ENCODE results near the gene MED8. TPM values are rescaled to one million over a fixed set of nuclear protein-coding genes. Genes with fewer than 3 reads are reported as not detected.

MED8 gene
- total and polyA plus RNA-seq, 9 of the 15 experiments (the other 6 are each of a cell fraction or from before 2014, with no cell fraction given) = 23.0 to 120 (median 56.4) TPM

- TF ChIP-seq NR0B1 (IDR thresholded peaks at IDR 0.05; ENCODE audit: partially characterized antibody) (no peak), MAZ (CRISPR knock-in tag; conservative IDR thresholded peaks at IDR 0.05 in 1 of 2, IDR thresholded peaks at IDR 0.05 in 1 of 2) (no peak), THAP12 (CRISPR knock-in tag; IDR thresholded peaks at IDR 0.05) (no peak), DEAF1 (CRISPR knock-in tag; IDR thresholded peaks at IDR 0.05) (no peak), RBM15 (IDR thresholded peaks at IDR 0.05; ENCODE audit: insufficient read depth, low read length) (no peak), PTRF (tag; IDR thresholded peaks at IDR 0.05) (no peak), RBM39 (optimal IDR thresholded peaks at IDR 0.05; ENCODE audit: low read depth, low read length) (no peak), KDM1A (IDR thresholded peaks at IDR 0.05) (no peak), IRF1 (CRISPR knock-in tag; IDR thresholded peaks at IDR 0.05; ENCODE audit: borderline replicate concordance) (no peak), TAF9B (IDR thresholded peaks at IDR 0.05; ENCODE audit: partially characterized antibody) (no peak), AFF4 (CRISPR knock-in tag; IDR thresholded peaks at IDR 0.05) (no peak), ZC3H8 (IDR thresholded peaks at IDR 0.05) (no peak), POLR2AphosphoS5 (IDR thresholded peaks at IDR 0.05; ENCODE audit: control insufficient read depth, insufficient read depth, low read depth, low read length) (peak; percentile 22; the same call in 1 of the 2 replicates), SMARCA5 (IDR thresholded peaks at IDR 0.05) (no peak), ZNF583 (CRISPR knock-in tag; IDR thresholded peaks at IDR 0.05) (no peak), FIP1L1 (IDR thresholded peaks at IDR 0.05; ENCODE audit: low read depth, low read length, poor library complexity, severe bottlenecking) (no peak), SREBF1 (IDR thresholded peaks at IDR 0.05; ENCODE audit: borderline replicate concordance, low read depth, low read length) (no peak), MXI1 (IDR thresholded peaks at IDR 0.05; ENCODE audit: low read depth, low read length) (no peak), NR3C1 (CRISPR knock-in tag; IDR thresholded peaks at IDR 0.05) (no peak)
These were observed 45.2 kb downstream of the MED8 start (continued) for GRCh38 chr1:43344267-43344850.
